ENCODE measurements around the gene NT5C3A. TPM values are rescaled to one million over a fixed set of nuclear protein-coding genes. Genes with fewer than 3 reads are reported as not detected.

Gene NT5C3A
- total RNA-seq (10 to 100 TPM; 17.4 to 33.0 (median 22.6) TPM), polyA plus RNA-seq (10 to 100 TPM; 20.6 to 22.4 TPM)
- long read RNA-seq, donor 1, transcript NT5C3A-201 (9 exons, 1,704 nt): major isoform, 49 of 113 reads
- long read RNA-seq, donor 1, transcript NT5C3A-204 (10 exons, 1,759 nt): minor isoform, 40 of 113 reads
- long read RNA-seq, donor 1, partial matches to known transcripts: 8 of 113 reads
- long read RNA-seq, donor 1, other reads (novel, unspliced or antisense): 15 of 113 reads
- long read RNA-seq, donor 2, transcript NT5C3A-204 (10 exons, 1,759 nt): major isoform, 7 of 16 reads
- long read RNA-seq, donor 2, transcript NT5C3A-211 (2 exons, 369 nt): minor isoform, 5 of 16 reads
- long read RNA-seq, donor 2, partial matches to known transcripts: 0 of 16 reads
- long read RNA-seq, donor 2, other reads (novel, unspliced or antisense): 0 of 16 reads
- long read RNA-seq, donor 3, transcript NT5C3A-201 (9 exons, 1,704 nt): major isoform, 20 of 48 reads
- long read RNA-seq, donor 3, transcript NT5C3A-204 (10 exons, 1,759 nt): minor isoform, 18 of 48 reads
- long read RNA-seq, donor 3, partial matches to known transcripts: 3 of 48 reads
- long read RNA-seq, donor 3, other reads (novel, unspliced or antisense): 7 of 48 reads

DNA sequence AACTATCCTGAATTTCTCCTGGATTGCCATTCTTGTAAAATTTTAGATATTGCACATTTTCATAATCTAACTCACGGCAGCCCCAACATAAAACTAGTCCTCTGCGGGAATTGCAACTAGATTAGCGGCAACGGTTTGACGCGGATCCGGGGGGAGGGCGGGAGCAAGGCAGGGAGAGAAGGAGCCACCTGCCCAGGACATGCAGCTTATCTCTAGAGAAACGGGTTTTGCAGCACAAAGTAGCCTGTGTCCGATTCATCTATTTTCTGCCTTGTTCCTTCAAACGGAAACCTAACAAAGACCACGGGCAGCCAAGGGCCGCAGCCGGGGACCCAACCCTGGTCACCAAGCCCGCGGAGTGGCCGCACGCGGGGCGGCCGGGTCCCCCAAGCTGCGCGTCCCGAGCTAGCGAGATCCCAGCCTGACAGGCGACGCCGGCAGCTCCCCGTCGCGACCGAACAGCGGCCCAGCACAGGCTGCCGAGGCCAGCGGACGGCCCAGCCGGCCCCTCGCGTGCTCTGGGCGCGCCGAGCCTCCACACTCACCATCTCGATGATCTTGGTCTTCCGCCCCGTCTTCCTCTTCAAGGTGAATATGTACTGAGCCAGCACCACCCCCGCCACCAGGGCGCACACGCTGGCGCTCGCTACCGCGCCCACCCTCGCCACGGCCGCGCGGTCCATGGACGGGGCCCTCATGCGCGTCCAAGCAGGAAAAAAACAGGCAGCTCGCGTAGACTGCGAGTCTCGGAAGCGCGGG, at the start of gene NT5C3A:
TSS of gene NT5C3A (minus strand) at position 754 of the 759 bp plus-strand sequence. CDS start at position 683, 71 bp downstream.
- Histone ChIP-seq H3K36me3 (no peaks in the 10 kb centered on the region), H3K27ac (peak within 1 kb of the TSS; percentile 81 to 98), H3K4me3 (peak within 1 kb of the TSS; percentile 97), H3K27me3 (no peaks in the 10 kb centered on the region), H3K9me3 (no peaks in the 10 kb centered on the region), H3K4me1 (ENCODE audit: insufficient read depth) (peaks cover 5% of the 10 kb centered on the region)
- peak in 1 of 5 donors; percentile 21 for DNase-seq
- WGBS, 3 donors: 0% methylated on average over 46 to 66 of the region's 66 CpGs
- intact Hi-C loops (cut with DNase I): no loop called here
- TF ChIP-seq POLR2A (IDR thresholded peaks at IDR 0.05) (peak; percentile 44), EP300 (IDR thresholded peaks at IDR 0.05) (no peak)
- TF ChIP-seq, protein P1, sequence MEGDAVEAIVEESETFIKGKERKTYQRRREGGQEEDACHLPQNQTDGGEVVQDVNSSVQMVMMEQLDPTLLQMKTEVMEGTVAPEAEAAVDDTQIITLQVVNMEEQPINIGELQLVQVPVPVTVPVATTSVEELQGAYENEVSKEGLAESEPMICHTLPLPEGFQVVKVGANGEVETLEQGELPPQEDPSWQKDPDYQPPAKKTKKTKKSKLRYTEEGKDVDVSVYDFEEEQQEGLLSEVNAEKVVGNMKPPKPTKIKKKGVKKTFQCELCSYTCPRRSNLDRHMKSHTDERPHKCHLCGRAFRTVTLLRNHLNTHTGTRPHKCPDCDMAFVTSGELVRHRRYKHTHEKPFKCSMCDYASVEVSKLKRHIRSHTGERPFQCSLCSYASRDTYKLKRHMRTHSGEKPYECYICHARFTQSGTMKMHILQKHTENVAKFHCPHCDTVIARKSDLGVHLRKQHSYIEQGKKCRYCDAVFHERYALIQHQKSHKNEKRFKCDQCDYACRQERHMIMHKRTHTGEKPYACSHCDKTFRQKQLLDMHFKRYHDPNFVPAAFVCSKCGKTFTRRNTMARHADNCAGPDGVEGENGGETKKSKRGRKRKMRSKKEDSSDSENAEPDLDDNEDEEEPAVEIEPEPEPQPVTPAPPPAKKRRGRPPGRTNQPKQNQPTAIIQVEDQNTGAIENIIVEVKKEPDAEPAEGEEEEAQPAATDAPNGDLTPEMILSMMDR (IDR thresholded peaks at IDR 0.05): peak in 1 of 3 donors; percentile 14

- DNase-seq: no peak
- no peak overlapping the region for H3K4me3 ChIP-seq
- H3K27ac ChIP-seq: no peak overlapping the region
- peaks cover 4% of the 10 kb centered on the region for H3K4me1 ChIP-seq (ENCODE audit: insufficient read depth)
- TF ChIP-seq POLR2A (IDR thresholded peaks at IDR 0.05) (no peak), EP300 (IDR thresholded peaks at IDR 0.05) (no peak)
- TF ChIP-seq, protein P1 (IDR thresholded peaks at IDR 0.05): no peak
- no peaks in the 10 kb centered on the region for H3K27me3 ChIP-seq
- intact Hi-C loops (cut with DNase I): no loop called here
- WGBS, 3 donors: 65 to 75% (median 72%) methylated on average over 3 of the region's 3 CpGs
- H3K36me3 ChIP-seq: no peaks in the 10 kb centered on the region
- no peaks in the 10 kb centered on the region for H3K9me3 ChIP-seq
Observed at GRCh38 chr7:33111614-33112013, 49.0 kb upstream of the NT5C3A start.

DNA sequence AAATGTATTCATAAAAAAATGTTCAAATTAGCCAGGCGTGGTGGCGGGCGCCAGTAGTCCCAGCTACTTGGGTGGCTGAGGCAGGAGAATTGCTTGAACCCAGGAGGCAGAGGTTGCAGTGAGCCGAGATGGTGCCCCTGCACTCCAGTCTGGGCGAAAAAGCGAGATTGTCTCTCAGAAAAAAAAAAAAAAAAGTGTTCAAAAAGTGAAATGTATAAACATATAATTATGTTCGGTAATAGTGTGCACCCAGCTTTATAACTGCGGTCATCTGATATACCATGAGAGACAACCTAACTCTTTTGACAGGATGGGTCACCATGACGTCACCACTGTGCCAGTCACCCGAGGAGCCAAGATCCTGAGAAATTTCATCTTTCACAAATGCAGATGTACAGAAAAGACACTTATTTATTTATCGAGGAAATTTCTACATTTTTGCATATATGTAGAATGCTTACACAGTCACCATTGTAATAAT, 47.2 kb upstream of the NT5C3A start:
- no peaks in the 10 kb centered on the region for H3K36me3 ChIP-seq
- peaks cover 4% of the 10 kb centered on the region for H3K4me1 ChIP-seq (ENCODE audit: insufficient read depth)
- 9 to 12% (median 10%) methylated on average over 11 of the region's 11 CpGs for WGBS, 3 donors
- H3K4me3 ChIP-seq: peak overlapping the region; percentile 70
- TF ChIP-seq, protein P1 (IDR thresholded peaks at IDR 0.05): no peak
- no peak for TF ChIP-seq POLR2A (IDR thresholded peaks at IDR 0.05)
- no peak for TF ChIP-seq EP300 (IDR thresholded peaks at IDR 0.05)
- DNase-seq: no peak
- intact Hi-C loops (cut with DNase I): loop anchor here in 1 of 4 donors (10.0 kb wide), 1 partner anchor 345 kb away; no protein-coding TSS in a partner anchor
- no peaks in the 10 kb centered on the region for H3K27me3 ChIP-seq
- H3K9me3 ChIP-seq: no peaks in the 10 kb centered on the region
- peak overlapping the region in 1 of 2 donors; percentile 18 for H3K27ac ChIP-seq
